Choroid plexus epithelial cell (primary cell): ENCODE measurements around the gene DIAPH1.

Source experiments
- DNase-seq: peaks from one replicate; pipeline ENCODE4 v3.0.0-alpha.2; 2010; ENCODE audit warnings: low read depth
- H3K4me3 ChIP-seq: 2 replicates; pipeline ENCODE4 v1.5.1; 2011; ENCODE audit warnings: low read depth, mild to moderate bottlenecking, control low read depth, low read length, moderate library complexity
- TF ChIP-seq, protein P1 (sequence below): conservative IDR thresholded peaks from 2 replicates; pipeline ENCODE4 v1.5.1; 2011; ENCODE audit warnings: low read depth, mild to moderate bottlenecking, control low read depth, inconsistent platforms, low read length, moderate library complexity

DIAPH1 gene

DNA sequence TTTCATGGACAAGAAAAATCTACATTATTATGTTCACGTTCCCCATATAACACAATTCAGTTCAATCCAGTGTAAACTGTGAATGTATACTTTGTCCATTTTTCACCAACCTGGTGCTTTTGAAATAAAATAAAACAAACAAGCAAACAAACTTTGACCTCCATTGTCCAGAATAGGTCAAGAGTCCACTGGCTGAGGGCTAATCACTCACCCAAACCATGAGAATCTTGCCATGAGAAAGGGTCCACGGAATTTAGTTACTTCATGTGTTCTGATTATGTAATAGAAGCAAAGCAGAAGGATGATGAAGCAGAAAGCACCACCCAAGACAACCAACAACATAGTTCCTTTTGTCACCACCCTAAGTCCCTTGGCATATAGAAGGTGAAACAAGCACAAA is 28.7 kb downstream of the DIAPH1 start:
- no peak for DNase-seq
- H3K4me3 ChIP-seq: no peak overlapping the region

DNA sequence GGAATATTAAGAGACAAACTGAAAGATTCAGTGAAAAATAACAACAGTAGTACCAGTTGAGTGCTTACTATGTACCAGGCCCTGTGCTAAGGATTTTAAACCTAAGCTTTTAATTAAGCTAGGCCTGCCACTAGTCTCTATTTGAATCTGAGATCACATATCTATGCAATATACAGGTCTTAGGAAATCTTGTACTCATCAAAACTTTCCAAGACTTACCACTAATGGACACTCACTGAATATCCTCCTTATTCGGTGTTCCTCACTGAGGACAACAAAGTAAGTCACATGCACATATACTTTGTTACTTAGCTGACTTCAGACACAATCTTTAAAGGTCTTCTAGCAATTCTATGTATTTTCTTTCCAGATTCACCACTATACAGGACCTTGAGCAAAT is 32.6 kb downstream of the DIAPH1 start:
- TF ChIP-seq, protein P1, sequence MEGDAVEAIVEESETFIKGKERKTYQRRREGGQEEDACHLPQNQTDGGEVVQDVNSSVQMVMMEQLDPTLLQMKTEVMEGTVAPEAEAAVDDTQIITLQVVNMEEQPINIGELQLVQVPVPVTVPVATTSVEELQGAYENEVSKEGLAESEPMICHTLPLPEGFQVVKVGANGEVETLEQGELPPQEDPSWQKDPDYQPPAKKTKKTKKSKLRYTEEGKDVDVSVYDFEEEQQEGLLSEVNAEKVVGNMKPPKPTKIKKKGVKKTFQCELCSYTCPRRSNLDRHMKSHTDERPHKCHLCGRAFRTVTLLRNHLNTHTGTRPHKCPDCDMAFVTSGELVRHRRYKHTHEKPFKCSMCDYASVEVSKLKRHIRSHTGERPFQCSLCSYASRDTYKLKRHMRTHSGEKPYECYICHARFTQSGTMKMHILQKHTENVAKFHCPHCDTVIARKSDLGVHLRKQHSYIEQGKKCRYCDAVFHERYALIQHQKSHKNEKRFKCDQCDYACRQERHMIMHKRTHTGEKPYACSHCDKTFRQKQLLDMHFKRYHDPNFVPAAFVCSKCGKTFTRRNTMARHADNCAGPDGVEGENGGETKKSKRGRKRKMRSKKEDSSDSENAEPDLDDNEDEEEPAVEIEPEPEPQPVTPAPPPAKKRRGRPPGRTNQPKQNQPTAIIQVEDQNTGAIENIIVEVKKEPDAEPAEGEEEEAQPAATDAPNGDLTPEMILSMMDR: no peak
- H3K4me3 ChIP-seq: no peak overlapping the region
- no peak for DNase-seq

More for the DNA sequence above, 28.7 kb downstream of the DIAPH1 start:
- TF ChIP-seq, protein P1: no peak

DNA sequence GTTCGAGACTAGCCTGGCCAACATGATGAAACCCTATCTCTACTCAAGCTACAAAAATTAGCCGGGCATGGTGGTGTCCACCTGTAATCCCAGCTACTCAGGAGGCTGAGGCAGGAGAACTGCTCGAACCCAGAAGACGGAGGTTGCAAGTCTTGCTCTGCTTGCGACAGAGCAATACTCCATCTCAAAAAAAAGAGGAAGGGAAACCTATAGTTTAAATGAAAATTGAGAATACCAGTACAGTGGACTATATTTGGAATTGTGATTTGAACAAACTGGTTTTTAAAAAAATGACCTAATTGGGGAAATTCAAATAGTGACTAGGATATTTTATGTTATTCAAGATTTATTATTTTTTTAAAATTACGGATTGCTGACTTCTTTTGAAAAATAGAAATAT is 33.2 kb downstream of the DIAPH1 start:
- no peak for DNase-seq
- no peak overlapping the region for H3K4me3 ChIP-seq
- TF ChIP-seq, protein P1: no peak

DNA sequence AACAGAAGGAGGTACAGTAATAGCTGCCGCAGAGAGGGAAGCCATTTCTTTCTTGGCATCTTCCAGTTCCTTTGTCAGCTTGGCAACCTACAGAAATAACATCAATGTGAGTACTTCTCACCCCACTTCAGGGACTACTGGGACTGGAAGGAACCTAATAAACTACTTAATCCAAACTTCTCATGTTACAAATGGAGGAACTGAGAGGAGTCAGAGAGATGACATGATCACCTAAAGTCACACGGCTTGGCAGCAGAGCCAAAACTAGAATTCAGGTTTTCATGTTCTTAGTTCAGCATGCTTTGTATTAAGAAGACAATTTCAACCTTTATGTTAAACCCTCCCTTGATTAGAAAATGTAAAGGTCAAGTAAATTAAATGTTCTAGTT is 44.7 kb downstream of the DIAPH1 start:
- DNase-seq: peak; percentile 19
- TF ChIP-seq, protein P1: no peak

DNA sequence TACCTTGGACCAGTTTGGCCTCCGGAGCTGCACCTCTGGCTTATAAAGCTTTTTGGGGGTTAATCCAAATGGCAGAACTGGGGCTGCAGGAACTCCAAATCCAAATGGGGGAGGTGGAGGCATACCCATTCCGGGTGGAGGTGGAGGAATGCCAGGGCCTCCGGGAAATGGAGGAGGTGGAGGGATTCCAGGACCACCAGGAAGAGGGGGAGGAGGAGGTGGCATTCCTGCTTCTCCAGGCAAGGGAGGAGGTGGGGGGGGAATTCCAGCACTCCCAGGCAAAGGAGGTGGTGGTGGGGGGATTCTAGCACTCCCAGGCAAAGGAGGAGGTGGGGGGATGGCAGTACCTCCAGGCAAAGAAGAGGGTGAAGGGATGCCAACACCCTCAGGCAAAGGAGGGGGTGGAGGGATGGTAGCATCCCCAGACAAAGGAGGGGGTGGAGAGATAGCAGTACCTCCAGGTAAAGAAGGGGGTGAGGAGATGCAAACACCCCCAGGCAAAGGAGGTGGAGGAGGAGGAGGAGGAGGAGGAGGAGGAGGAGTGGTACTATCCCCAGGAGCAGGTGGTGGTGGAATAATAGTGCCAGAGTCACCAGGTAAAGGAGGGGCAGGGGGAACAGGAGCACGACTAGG is 45.2 kb downstream of the DIAPH1 start:
- no peak for DNase-seq
- H3K4me3 ChIP-seq: no peak overlapping the region
- TF ChIP-seq, protein P1: no peak

More for the DNA sequence above, 44.7 kb downstream of the DIAPH1 start:
- no peak overlapping the region for H3K4me3 ChIP-seq

DNA sequence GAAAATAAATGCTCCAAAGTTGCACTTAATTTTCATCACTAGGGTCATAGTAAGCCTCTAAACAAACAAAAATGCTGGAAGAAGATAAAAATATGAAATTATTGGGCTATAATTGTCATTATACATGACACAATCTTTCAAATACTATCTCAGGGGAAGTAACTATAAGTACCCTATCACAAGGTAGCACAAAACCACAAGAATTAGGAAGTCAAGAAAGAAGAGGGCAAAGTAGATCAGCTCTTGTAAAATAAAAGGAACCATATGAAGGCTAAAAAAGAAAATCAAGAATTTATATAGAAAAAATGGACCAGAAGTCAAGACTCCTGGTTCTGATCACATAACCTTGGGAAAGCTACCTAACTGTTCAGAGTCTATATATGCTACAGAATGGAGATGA is 48.1 kb downstream of the DIAPH1 start:
- DNase-seq: no peak
- no peak overlapping the region for H3K4me3 ChIP-seq
- TF ChIP-seq, protein P1: no peak

DNA sequence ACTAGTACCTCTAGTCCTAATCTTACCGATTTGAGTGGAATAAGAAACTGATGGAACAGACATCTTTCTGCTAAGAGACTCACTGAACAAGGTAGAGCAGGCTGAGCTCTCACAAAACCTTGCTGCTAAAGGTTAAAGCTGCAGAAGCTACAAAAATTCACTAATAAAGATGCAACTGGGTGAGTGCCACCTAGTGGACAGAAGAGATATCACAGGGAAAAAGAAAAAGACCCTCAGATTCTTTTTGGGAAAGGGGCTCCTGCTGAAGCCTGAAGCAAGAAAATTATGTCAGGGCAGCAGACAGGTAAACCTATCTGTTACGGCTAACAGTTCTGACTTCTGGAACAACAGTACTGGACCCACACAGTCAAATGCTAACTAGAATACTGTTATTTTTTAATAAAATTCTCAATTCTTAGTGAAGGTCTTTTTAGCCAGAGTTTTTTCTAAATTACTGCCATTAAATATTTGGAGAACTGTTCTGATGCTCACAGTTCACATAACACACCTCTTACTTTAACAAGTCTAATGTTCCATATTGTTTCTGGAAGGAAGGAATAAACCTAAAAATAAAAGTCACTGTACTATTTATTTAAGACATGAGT is 51.2 kb downstream of the DIAPH1 start:
- H3K4me3 ChIP-seq: no peak overlapping the region
- TF ChIP-seq, protein P1: peak; percentile 80
- DNase-seq: peak; percentile 38
